GM13977 (cell line): ENCODE measurements around the gene SKIDA1.

ENCODE experiments used
- DNase-seq: peaks from one replicate; pipeline ENCODE4 v3.0.0; 2012; ENCODE audit warnings: low spot score
- in situ Hi-C: fragments of 300-500 bp; cut with MboI; formaldehyde crosslinking; loops from one replicate; pipeline ENCODE4 v1.12.0; 2022; ENCODE audit warnings: low sequenced_read_pairs, low pct_unique_long_range_greater_than_20kb, mixed read lengths, inconsistent platforms; ENCODE audit not compliant: unreplicated experiment
- TF ChIP-seq, protein P1 (sequence below): IDR thresholded peaks from 2 replicates; pipeline ENCODE4 v1.5.1; 2012; ENCODE audit warnings: mild to moderate bottlenecking, control low read depth; ENCODE audit not compliant: insufficient read depth; ENCODE audit errors: extremely low read depth, missing control alignments

The SKIDA1 gene

DNA sequence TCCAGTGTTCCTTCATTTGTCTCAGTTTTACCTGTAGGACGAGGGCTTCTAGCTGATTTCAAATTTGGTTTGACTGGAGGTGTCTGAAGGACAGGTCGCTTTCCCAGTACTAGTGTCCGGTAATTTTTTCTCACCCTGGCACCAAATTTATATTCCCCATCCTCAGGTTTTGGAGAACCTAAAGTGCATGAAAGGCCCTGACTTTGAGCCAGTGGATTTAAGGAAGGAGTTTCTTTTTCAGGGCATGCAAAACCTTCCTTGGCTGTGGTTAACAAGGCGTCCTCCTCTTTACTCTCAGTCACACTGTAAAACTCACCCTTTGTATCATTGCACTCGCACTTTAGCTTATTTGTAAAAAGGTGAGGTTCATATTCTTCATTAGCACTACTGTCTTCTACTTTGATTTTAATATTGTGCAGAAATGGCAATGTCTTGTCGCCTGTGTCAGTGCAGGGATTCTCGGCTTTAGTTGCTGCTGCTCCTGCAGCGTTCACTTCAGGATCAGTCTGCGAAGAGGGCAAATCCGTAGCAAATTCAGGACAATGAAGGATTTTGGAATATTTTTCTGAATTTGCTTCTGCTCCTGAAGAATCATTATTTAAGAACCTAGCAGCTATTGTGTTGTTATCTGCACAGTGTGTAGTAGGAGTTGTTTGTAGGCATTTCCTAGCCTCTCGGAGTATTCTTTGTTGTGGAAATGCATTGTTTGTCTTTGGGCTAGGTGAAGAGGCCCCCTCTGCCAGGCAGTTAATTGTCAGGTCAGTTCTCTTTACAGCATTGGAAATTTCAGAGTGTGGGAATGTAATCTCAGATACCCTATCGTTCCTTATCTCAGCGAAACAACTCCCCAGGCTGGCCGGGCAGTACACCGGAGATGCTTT is 9.9 kb downstream of the SKIDA1 start:
- no peak for DNase-seq
- TF ChIP-seq, protein P1, sequence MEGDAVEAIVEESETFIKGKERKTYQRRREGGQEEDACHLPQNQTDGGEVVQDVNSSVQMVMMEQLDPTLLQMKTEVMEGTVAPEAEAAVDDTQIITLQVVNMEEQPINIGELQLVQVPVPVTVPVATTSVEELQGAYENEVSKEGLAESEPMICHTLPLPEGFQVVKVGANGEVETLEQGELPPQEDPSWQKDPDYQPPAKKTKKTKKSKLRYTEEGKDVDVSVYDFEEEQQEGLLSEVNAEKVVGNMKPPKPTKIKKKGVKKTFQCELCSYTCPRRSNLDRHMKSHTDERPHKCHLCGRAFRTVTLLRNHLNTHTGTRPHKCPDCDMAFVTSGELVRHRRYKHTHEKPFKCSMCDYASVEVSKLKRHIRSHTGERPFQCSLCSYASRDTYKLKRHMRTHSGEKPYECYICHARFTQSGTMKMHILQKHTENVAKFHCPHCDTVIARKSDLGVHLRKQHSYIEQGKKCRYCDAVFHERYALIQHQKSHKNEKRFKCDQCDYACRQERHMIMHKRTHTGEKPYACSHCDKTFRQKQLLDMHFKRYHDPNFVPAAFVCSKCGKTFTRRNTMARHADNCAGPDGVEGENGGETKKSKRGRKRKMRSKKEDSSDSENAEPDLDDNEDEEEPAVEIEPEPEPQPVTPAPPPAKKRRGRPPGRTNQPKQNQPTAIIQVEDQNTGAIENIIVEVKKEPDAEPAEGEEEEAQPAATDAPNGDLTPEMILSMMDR, result no peak
- in situ Hi-C loops, result no loop called here

DNA sequence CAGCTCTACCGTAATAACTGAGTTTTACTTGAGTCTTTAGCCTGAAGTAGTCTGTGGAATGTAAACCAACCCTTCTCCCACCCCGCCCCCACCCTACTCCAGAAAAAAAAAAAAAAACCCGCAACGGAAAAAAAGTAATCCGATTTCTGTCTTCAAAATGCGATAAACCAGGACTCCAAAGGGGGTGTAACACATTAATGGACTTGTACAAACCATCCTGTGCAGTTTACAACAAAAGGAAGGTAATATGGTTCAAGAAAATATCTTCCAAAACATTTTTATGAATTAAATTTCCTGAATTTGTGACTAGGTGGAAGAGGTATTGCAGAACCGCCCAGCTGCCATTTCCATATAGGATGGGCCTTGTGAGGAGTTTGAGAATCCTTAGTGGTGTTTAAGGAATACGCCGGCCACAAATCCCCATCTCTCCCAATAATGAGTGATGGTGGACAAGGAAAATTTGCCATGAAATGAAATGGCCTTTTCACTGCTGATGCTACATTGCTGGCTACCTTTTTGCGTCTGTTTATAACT is 10.6 kb downstream of the SKIDA1 start:
- no peak for DNase-seq
- in situ Hi-C loops, result no loop called here
- TF ChIP-seq, protein P1, result no peak

DNA sequence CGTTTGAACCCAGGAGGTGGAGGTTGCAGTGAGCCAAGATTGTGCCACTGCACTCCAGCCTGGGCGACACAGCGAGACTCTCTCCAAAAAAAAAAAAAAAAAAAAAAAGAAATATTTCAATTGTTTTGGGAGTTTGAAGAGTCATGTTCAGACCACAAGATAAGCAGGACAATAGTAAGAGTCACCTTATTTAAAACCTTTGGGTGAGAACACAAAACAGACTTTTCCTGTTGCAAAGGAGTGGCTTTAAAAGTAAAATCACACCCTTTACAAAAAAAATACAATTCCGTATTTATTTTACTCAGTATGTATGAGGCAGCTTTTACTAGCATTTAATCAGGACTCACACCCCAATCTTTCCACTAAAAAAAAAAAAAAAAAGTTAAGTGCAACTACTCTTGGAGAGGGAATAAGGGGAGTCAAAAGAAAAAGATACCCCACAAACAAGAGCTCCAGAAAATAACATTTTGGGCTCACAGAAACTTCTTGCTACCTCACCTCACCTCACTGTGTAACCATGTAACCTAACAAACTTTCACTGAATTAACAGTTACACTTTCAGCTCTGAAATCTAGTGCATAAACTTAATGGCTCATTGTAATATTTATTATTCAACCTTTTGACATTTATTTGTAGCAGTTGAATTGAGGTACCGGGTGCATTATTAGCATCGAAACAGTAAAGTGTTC is 11.2 kb downstream of the SKIDA1 start:
- TF ChIP-seq, protein P1, result no peak
- no peak for DNase-seq
- in situ Hi-C loops, result no loop called here

DNA sequence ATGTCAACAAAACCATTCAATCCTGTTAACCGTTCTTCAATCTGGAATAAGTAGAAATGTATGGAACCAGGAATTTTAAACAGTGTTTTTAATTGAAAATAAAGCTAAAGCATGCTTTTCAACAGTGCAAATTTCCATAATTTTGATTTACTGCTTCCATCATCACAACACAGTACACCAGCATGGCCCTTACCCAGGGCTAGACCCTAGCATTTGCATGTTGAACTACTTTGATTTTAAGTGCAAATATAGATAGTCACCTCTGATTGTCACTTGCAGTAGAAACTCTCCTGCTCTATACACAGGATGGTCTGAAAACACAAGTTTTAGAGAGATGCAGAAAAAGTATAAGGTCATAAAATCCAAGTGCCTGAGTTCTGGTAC is 12.1 kb downstream of the SKIDA1 start:
- no peak for DNase-seq
- in situ Hi-C loops, result no loop called here
- TF ChIP-seq, protein P1, result no peak

DNA sequence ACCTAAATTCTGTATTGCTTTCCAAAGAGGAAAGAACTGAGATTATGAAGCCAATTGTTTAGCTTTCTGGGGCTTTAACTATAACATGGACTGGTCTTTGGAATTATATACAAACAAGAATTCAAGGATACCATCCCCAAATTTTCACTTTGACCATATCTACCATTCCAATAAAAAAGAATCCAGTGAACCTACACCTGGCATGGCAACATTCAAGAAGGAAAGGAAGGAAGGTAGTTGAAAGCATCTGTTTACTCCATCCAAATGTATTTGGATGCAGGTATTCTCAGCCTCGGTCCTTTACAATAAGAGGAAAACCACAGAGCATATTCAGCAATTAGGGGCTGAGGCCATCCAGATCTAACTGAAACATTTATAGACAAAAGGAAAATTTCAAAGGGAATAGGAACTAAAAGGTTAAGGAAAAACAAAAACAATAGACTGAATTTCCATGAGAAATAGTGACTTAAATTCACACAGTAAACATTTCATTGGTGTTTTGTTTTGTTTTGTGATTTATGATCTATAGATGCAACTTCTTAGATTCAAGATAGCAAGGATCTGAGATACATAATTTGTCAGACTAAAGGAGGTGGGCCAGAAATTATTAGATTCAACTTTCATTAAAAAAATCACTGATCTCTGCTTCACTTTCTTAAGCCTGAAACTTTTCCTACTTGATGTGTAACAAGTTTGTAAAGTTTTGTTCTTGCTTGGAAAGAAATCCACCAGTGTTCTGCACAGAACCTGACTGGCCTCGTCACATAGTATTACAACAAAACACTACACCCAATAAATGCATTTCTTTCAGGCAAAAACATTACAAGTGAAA is 12.7 kb downstream of the SKIDA1 start:
- DNase-seq, result no peak
- TF ChIP-seq, protein P1, result no peak
- in situ Hi-C loops, result no loop called here

DNA sequence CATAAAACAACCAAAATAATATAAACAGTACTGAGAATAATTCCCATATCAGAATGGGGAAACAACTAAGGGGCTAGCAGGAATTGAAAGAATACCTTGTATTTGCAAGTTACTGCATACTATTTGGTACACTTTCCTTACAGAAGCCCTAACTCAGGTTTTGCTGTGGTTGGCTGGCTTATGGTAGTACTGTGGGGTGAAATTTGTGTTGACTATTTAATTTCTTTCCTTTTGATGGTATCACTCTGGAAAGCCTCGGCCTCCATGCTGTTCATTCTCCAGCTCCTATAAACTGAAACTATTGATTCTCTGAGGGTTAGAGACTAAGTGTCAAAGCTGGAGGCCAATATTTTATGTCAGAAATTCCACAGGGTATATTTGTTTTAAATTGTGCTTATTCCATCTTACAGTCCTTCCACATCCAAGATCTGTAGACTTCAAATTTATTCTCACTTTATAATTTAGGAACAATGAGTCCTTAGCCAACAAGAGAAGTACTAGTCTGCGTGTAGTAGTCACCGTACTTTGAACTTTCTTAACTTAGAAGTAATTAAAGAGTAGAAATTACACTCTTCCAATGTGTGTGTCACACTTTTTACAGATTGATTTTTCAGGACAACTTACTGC is 13.4 kb downstream of the SKIDA1 start:
- DNase-seq, result no peak
- in situ Hi-C loops, result no loop called here
- TF ChIP-seq, protein P1, result no peak
